Measurements from ENCODE around the gene MASP2.

GRCh38 chr1:11042995-11043874 is 3.8 kb downstream of the MASP2 start:
- TF ChIP-seq CTCF (IDR thresholded peaks at IDR 0.05) (no peak), POLR2A (IDR thresholded peaks at IDR 0.05) (no peak)

Data from tibial nerve (tissue), 3 donors.